IMR-90 (cell line): ENCODE results near the gene TXNDC11. TPM values are rescaled to one million over a fixed set of nuclear protein-coding genes. Genes with fewer than 3 reads are reported as not detected.

Experiments
- ATAC-seq: fragments of 200-7000 bp; cut with Tn5 transposase; 2 replicates; pipeline ENCODE4 v1.9.1; 2020; ENCODE audit warnings: low read depth, mild to moderate bottlenecking, moderate library complexity
- BruUV-seq: library from RNA; stranded (reverse); fragments of 400-500 nt; replicated peaks from 2 replicates; lab custom pipeline; 2021; lab: Mats Ljungman, UMichigan
- CTCF ChIA-PET: fragments of 300-600 bp; formaldehyde crosslinking; extraction: SDS; loops from one replicate; lab custom pipeline; 2021; ENCODE audit warnings: antibody characterized with exemption; lab: Yijun Ruan, JAX
- POLR2A ChIA-PET: fragments of 300-600 bp; sonication (Branson Sonifier 250); formaldehyde crosslinking; loops from one replicate; lab custom pipeline; 2022; ENCODE audit warnings: antibody characterized with exemption; ENCODE audit not compliant: unreplicated experiment; lab: Charles Lee
- DNase-seq: peaks from one replicate; pipeline ENCODE4 v3.0.0; 2013
- H2AFZ ChIP-seq: replicated peaks from 2 replicates; pipeline ENCODE3; 2013; ENCODE audit warnings: low read length, mild to moderate bottlenecking; ENCODE audit not compliant: poor library complexity
- H2AK5ac ChIP-seq: 2 replicates; pipeline ENCODE4 v1.6.1; 2013; ENCODE audit warnings: low read depth, low read length, inconsistent platforms
- H2AK9ac ChIP-seq: replicated peaks from 2 replicates; pipeline ENCODE3; 2013; ENCODE audit warnings: mild to moderate bottlenecking, low read depth, low read length, moderate library complexity; ENCODE audit not compliant: poor library complexity
- H2BK120ac ChIP-seq: 2 replicates; pipeline ENCODE4 v1.6.1; 2013; ENCODE audit warnings: low read depth, low read length, inconsistent platforms
- H2BK15ac ChIP-seq: 3 replicates; pipeline ENCODE4 v1.6.1; 2013; ENCODE audit warnings: low read depth, low read length, inconsistent platforms
- H2BK20ac ChIP-seq: 2 replicates; pipeline ENCODE4 v1.6.1; 2013; ENCODE audit warnings: low read depth, mild to moderate bottlenecking, inconsistent platforms, low read length, moderate library complexity
- H2BK5ac ChIP-seq: 2 replicates; pipeline ENCODE4 v1.6.1; 2013; ENCODE audit warnings: mild to moderate bottlenecking, low read depth, low read length, inconsistent platforms; ENCODE audit not compliant: poor library complexity, severe bottlenecking
- H3K14ac ChIP-seq: replicated peaks from 2 replicates; pipeline ENCODE4 v1.6.1; 2013; ENCODE audit warnings: low read depth, low read length, inconsistent platforms
- H3K18ac ChIP-seq: 2 replicates; pipeline ENCODE4 v1.6.1; 2013; ENCODE audit warnings: low read depth, low read length, control low read depth
- H3K23ac ChIP-seq: 2 replicates; pipeline ENCODE4 v1.6.1; 2013; ENCODE audit warnings: low read depth, low read length, inconsistent platforms
- H3K27ac ChIP-seq: 2 replicates; pipeline ENCODE4 v1.5.1; 2013; ENCODE audit warnings: mild to moderate bottlenecking, control low read depth, low read length; ENCODE audit not compliant: insufficient read depth
- H3K27me3 ChIP-seq: 2 replicates; pipeline ENCODE4 v1.6.1; 2013; ENCODE audit warnings: low read length; ENCODE audit not compliant: control insufficient read depth, insufficient read depth
- H3K36me3 ChIP-seq: 2 replicates; pipeline ENCODE4 v1.6.1; 2013; ENCODE audit warnings: low read length, mixed read lengths; ENCODE audit not compliant: control insufficient read depth, insufficient read depth
- H3K4ac ChIP-seq: 2 replicates; pipeline ENCODE4 v1.6.1; 2013; ENCODE audit warnings: low read depth, low read length, inconsistent platforms
- H3K4me1 ChIP-seq: 2 replicates; pipeline ENCODE4 v1.6.1; 2013; ENCODE audit warnings: low read length, mixed read lengths; ENCODE audit not compliant: control insufficient read depth, insufficient read depth
- H3K4me2 ChIP-seq: 2 replicates; pipeline ENCODE4 v1.6.1; 2013; ENCODE audit warnings: low read depth, mild to moderate bottlenecking, control low read depth, low read length, moderate library complexity
- H3K4me3 ChIP-seq: 2 replicates; pipeline ENCODE4 v1.5.1; 2013; ENCODE audit warnings: low read depth, mild to moderate bottlenecking, control low read depth, low read length, moderate library complexity; ENCODE audit not compliant: insufficient read depth
- H3K56ac ChIP-seq: 2 replicates; pipeline ENCODE4 v1.6.1; 2013; ENCODE audit warnings: low read length, inconsistent platforms; ENCODE audit not compliant: insufficient read depth; ENCODE audit errors: extremely low read depth
- H3K79me1 ChIP-seq, 2 experiments: 2 replicates each; pipeline ENCODE4 v1.6.1; 2013; ENCODE audit warnings: low read length in 2 of 2, inconsistent platforms in 1 of 2, low read depth in 1 of 2
- H3K9ac ChIP-seq: 2 replicates; pipeline ENCODE4 v1.6.1; 2013; ENCODE audit warnings: low read depth, low read length, control low read depth
- H3K9me1 ChIP-seq: 2 replicates; pipeline ENCODE4 v1.6.1; 2013; ENCODE audit warnings: low read length, inconsistent platforms; ENCODE audit not compliant: insufficient read depth
- H3K9me3 ChIP-seq: 2 replicates; pipeline ENCODE4 v1.6.1; 2013; ENCODE audit warnings: low read length; ENCODE audit not compliant: control insufficient read depth, insufficient read depth
- H4K20me1 ChIP-seq: 2 replicates; pipeline ENCODE4 v1.6.1; 2013; ENCODE audit warnings: low read length, inconsistent platforms; ENCODE audit not compliant: insufficient read depth
- H4K5ac ChIP-seq: 2 replicates; pipeline ENCODE4 v1.6.1; 2013; ENCODE audit warnings: mild to moderate bottlenecking, low read depth, low read length, control low read depth
- H4K8ac ChIP-seq, 2 experiments: 2 replicates each; pipeline ENCODE4 v1.6.1; 2013; ENCODE audit warnings: low read depth in 2 of 2, low read length in 2 of 2, control low read depth in 1 of 2, inconsistent platforms in 1 of 2
- H4K91ac ChIP-seq: 2 replicates; pipeline ENCODE4 v1.6.1; 2013; ENCODE audit warnings: low read depth, low read length, inconsistent platforms; ENCODE audit not compliant: insufficient read depth
- BHLHE40 ChIP-seq: fragments of 150-350 bp; IDR thresholded peaks from 2 replicates; pipeline ENCODE4 v1.6.1; 2016; ENCODE audit warnings: mild to moderate bottlenecking, low read depth, low read length
- CEBPB ChIP-seq: IDR thresholded peaks from 2 replicates; pipeline ENCODE4 v1.6.1; 2012; ENCODE audit warnings: low read depth, low read length, improper control_type of control experiment
- CHD1 ChIP-seq: IDR thresholded peaks from 2 replicates; pipeline ENCODE4 v1.6.1; 2012; ENCODE audit warnings: low read depth, low read length, improper control_type of control experiment
- ELK1 ChIP-seq: fragments of 150-350 bp; IDR thresholded peaks from 2 replicates; pipeline ENCODE4 v1.6.1; 2016; ENCODE audit warnings: low read depth, mild to moderate bottlenecking, low read length, moderate library complexity, borderline replicate concordance
- FOS ChIP-seq: fragments of 150-350 bp; IDR thresholded peaks from 2 replicates; pipeline ENCODE4 v1.6.1; 2016; ENCODE audit warnings: low read depth, low read length
- MAFK ChIP-seq: IDR thresholded peaks from 2 replicates; pipeline ENCODE4 v1.6.1; 2012; ENCODE audit warnings: low read depth, low read length, improper control_type of control experiment
- MAZ ChIP-seq: IDR thresholded peaks from 2 replicates; pipeline ENCODE4 v1.6.1; 2012; ENCODE audit warnings: low read depth, mild to moderate bottlenecking, low read length, improper control_type of control experiment, moderate library complexity, borderline replicate concordance
- MXI1 ChIP-seq: IDR thresholded peaks from 2 replicates; pipeline ENCODE4 v1.6.1; 2012; ENCODE audit warnings: low read depth, mild to moderate bottlenecking, low read length, moderate library complexity, borderline replicate concordance
- NFE2L2 ChIP-seq: fragments of 150-350 bp; IDR thresholded peaks from 2 replicates; pipeline ENCODE4 v1.6.1; 2016; ENCODE audit warnings: low read depth, mild to moderate bottlenecking, low read length
- POLR2A ChIP-seq: IDR thresholded peaks from 2 replicates; pipeline ENCODE4 v1.6.1; 2012; ENCODE audit warnings: mild to moderate bottlenecking, low read depth, low read length
- RAD21 ChIP-seq: IDR thresholded peaks from 2 replicates; pipeline ENCODE4 v1.6.1; 2012; ENCODE audit warnings: low read length, improper control_type of control experiment
- RCOR1 ChIP-seq: IDR thresholded peaks from 2 replicates; pipeline ENCODE4 v1.6.1; 2012; ENCODE audit warnings: mild to moderate bottlenecking, low read length, improper control_type of control experiment; ENCODE audit not compliant: insufficient replicate concordance
- RFX5 ChIP-seq: IDR thresholded peaks from 2 replicates; pipeline ENCODE4 v1.8.0; 2012; ENCODE audit warnings: low read depth, mild to moderate bottlenecking, low read length, moderate library complexity
- SMC3 ChIP-seq: fragments of 150-350 bp; IDR thresholded peaks from 2 replicates; pipeline ENCODE4 v1.6.1; 2016; ENCODE audit warnings: low read depth, mild to moderate bottlenecking, antibody characterized with exemption, low read length, moderate library complexity
- WGBS, 2 experiments: methylation state at CpG; one replicate each; pipeline versions ENCODE4 v1.1.5 to v1.1.7; 2013; ENCODE audit warnings: missing lambda C conversion rate in 2 of 2; ENCODE audit not compliant: insufficient read length in 1 of 2; ENCODE audit errors: extremely low coverage in 2 of 2; 5-methylcytosine and 5-hydroxymethylcytosine counted together
- dilution Hi-C: fragments of 300-500 bp; cut with HindIII; formaldehyde crosslinking; loops from one replicate; pipeline ENCODE4 v1.14.3; 2018; ENCODE audit warnings: low sequenced_read_pairs; ENCODE audit not compliant: unreplicated experiment
- in situ Hi-C: fragments of 300-500 bp; cut with MboI; formaldehyde crosslinking; loops from 3 replicates; pipeline ENCODE4 v1.14.3; 2019; ENCODE audit warnings: low sequenced_read_pairs, inconsistent platforms, mixed read lengths
- intact Hi-C: fragments of 100-400 bp; cut with micrococcal nuclease; formaldehyde crosslinking; loops from 2 replicates; pipeline ENCODE4 v1.10.0; 2022
- polyA plus RNA-seq, 3 experiments: library from polyadenylated mRNA; depleted of rRNA; stranded (reverse); fragments of >200 nt; gene quantifications; 2 replicates each; pipeline ENCODE4 v1.2.3, GENCODE V29; 2012; ENCODE audit warnings: low replicate concordance in 1 of 3
- total RNA-seq: library from RNA; depleted of rRNA; stranded (reverse); fragments of >200 nt; gene quantifications from 2 replicates; pipeline ENCODE4 v1.2.3, GENCODE V29; 2012
- TF ChIP-seq, protein P1 (sequence below): fragments of 150-350 bp; IDR thresholded peaks from 2 replicates; pipeline ENCODE4 v1.6.1; 2017; ENCODE audit warnings: mild to moderate bottlenecking, antibody characterized with exemption, low read length, low read depth
- TF ChIP-seq, protein P2 (sequence below): conservative IDR thresholded peaks from 2 replicates; pipeline ENCODE4 v1.5.1; 2012; ENCODE audit warnings: mild to moderate bottlenecking, low read depth, low read length, improper control_type of control experiment

The TXNDC11 gene
- total and polyA plus RNA-seq, 2 of the 4 experiments (the other 2 are of a cell fraction): 25.3 to 42.9 TPM

DNA sequence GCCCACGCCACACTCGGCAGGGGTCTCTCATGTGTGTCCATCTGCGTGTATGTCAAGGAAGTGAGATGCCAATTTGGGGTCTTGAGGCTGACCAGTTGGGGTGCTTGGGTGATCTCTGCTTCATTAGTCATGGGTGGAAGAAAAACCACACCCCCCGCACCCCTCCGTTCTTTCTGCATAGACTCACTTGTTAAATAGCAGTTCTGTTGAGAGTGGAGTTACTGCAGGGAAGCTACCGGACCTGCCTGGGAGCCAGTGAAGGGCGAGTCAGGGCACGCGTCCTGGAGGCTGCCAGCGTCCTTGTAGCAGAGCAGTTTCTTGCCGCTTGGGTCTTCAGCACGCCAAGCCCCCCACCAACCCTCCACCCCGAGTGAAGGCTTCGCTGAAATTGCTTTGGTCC is 65.9 kb downstream of the TXNDC11 start:
- no peak overlapping the region for H3K23ac ChIP-seq
- H4K5ac ChIP-seq: no peak overlapping the region
- H2BK5ac ChIP-seq: no peak overlapping the region
- H3K27ac ChIP-seq: no peak overlapping the region
- H3K14ac ChIP-seq: no peak overlapping the region; the same call in 1 of the 2 replicates
- no peak overlapping the region for H2BK20ac ChIP-seq
- no TSS peak for BruUV-seq
- no peak overlapping the region for H3K9ac ChIP-seq
- no peaks in the 10 kb centered on the region for H3K9me3 ChIP-seq
- dilution Hi-C loops (no loop called here), in situ Hi-C loops (no loop called here), intact Hi-C loops (no loop called here)
- H3K4ac ChIP-seq: no peak overlapping the region
- no peak overlapping the region for H2AK5ac ChIP-seq
- no peak overlapping the region for H3K4me2 ChIP-seq
- DNase-seq (no peak), ATAC-seq (no peak)
- H3K36me3 ChIP-seq: peaks cover 53% of the 10 kb centered on the region
- H3K18ac ChIP-seq: no peak overlapping the region
- peaks cover 33% of the 10 kb centered on the region; the same call in 1 of the 2 replicates for H3K9me1 ChIP-seq
- POLR2A ChIA-PET: no interaction called here
- no CpG with 5 or more reads among the region's 14 CpGs for WGBS, 2 experiments
- peaks cover 19% of the 10 kb centered on the region for H3K4me1 ChIP-seq
- H3K27me3 ChIP-seq: no peaks in the 10 kb centered on the region
- H2BK120ac ChIP-seq: no peak overlapping the region
- H3K79me1 ChIP-seq: peaks cover 32 to 92% of the 10 kb centered on the region in 2 experiments
- peaks cover 92% of the 10 kb centered on the region for H4K20me1 ChIP-seq
- H2BK15ac ChIP-seq: no peak overlapping the region
- TF ChIP-seq, protein P1, sequence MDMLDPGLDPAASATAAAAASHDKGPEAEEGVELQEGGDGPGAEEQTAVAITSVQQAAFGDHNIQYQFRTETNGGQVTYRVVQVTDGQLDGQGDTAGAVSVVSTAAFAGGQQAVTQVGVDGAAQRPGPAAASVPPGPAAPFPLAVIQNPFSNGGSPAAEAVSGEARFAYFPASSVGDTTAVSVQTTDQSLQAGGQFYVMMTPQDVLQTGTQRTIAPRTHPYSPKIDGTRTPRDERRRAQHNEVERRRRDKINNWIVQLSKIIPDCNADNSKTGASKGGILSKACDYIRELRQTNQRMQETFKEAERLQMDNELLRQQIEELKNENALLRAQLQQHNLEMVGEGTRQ: no peak
- TF ChIP-seq CEBPB: no peak
- no peak for TF ChIP-seq NFE2L2
- no peak for TF ChIP-seq MAZ
- no peak for TF ChIP-seq RCOR1
- no peak for TF ChIP-seq RFX5
- TF ChIP-seq FOS: no peak
- no peak for TF ChIP-seq ELK1
- no peak for TF ChIP-seq MAFK
- TF ChIP-seq, protein P2, sequence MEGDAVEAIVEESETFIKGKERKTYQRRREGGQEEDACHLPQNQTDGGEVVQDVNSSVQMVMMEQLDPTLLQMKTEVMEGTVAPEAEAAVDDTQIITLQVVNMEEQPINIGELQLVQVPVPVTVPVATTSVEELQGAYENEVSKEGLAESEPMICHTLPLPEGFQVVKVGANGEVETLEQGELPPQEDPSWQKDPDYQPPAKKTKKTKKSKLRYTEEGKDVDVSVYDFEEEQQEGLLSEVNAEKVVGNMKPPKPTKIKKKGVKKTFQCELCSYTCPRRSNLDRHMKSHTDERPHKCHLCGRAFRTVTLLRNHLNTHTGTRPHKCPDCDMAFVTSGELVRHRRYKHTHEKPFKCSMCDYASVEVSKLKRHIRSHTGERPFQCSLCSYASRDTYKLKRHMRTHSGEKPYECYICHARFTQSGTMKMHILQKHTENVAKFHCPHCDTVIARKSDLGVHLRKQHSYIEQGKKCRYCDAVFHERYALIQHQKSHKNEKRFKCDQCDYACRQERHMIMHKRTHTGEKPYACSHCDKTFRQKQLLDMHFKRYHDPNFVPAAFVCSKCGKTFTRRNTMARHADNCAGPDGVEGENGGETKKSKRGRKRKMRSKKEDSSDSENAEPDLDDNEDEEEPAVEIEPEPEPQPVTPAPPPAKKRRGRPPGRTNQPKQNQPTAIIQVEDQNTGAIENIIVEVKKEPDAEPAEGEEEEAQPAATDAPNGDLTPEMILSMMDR: no peak
- TF ChIP-seq RAD21: no peak
- no peak for TF ChIP-seq BHLHE40
- no peak for TF ChIP-seq MXI1
- TF ChIP-seq POLR2A: no peak
- TF ChIP-seq CHD1: no peak
- no peak for TF ChIP-seq SMC3
- H3K4me3 ChIP-seq: no peak overlapping the region
- no peak overlapping the region for H4K8ac ChIP-seq
- no peak overlapping the region for H4K91ac ChIP-seq
- CTCF ChIA-PET: no interaction called here
- H2AFZ ChIP-seq: peak overlapping the region; percentile 61
- H2AK9ac ChIP-seq: no peak overlapping the region
- H3K56ac ChIP-seq: no peak overlapping the region
